Vagina (tissue), 2 donors: ENCODE results near the gene CCDC167.

Experiments
- POLR2A ChIP-seq, 2 donors: fragments of 450-650 bp; IDR thresholded peaks; one replicate each; pipeline ENCODE4 v1.6.1; 2017; ENCODE audit warnings: antibody characterized with exemption in 2 of 2, mild to moderate bottlenecking in 2 of 2, moderate library complexity in 2 of 2
- POLR2AphosphoS5 ChIP-seq, 2 donors: sonication (generic); formaldehyde crosslinking; IDR thresholded peaks; one replicate each; pipeline ENCODE4 v1.9.0; 2017; ENCODE audit warnings: antibody characterized with exemption in 2 of 2, mild to moderate bottlenecking in 2 of 2, low read depth in 1 of 2; ENCODE audit not compliant: insufficient read depth in 1 of 2
- TF ChIP-seq, protein P1 (sequence below), 3 experiments: fragments of 450-650 bp in 2 of 3; fragments of 200-600 bp in 1 of 3; sonication (generic) in 1 of 3; IDR thresholded peaks; one replicate each; pipeline ENCODE4 v1.5.1; 2017 to 2019; ENCODE audit warnings: antibody characterized with exemption in 3 of 3, mild to moderate bottlenecking in 2 of 3, moderate library complexity in 2 of 3

DNA sequence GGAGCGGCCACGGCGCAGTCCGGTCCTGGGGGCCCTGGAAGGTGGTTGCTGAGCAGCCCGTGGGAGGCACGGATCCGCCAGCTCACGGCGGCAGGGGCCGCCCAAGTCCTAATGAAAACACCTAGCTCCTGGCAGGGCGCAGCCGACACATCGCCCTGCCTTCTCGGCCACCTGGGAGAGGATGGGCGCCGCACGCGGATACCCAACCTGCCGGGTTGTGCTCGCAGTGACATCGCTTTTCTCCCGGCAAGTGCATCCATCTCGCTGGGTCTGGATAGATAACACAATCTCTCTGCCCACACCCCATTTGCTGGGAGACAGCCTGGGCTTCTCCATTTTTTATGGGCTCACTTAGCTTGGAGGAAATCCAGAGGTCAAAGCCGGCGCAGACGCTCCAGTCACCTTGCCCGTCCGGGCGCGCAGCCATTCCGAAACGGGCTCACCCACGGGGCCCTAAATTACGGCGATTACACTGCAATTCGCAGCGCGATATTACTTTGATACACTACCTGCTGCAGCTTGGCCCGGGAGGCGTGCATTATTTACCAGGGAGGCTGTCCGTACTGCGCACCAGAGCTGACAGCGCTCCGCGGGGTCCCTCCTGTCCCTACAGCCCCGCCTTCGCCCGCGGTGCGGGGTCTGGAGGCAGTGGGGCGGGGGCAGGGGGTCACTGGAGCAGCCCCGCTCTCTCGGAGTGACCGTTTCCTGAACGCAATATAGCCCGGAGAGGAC lies 36.2 kb upstream of the CCDC167 start:
- TF ChIP-seq POLR2A (IDR thresholded peaks at IDR 0.05) (no peak), POLR2AphosphoS5 (IDR thresholded peaks at IDR 0.05; ENCODE audit: insufficient read depth in 1 of 2, low read depth in 1 of 2) (no peak)
- TF ChIP-seq, protein P1, sequence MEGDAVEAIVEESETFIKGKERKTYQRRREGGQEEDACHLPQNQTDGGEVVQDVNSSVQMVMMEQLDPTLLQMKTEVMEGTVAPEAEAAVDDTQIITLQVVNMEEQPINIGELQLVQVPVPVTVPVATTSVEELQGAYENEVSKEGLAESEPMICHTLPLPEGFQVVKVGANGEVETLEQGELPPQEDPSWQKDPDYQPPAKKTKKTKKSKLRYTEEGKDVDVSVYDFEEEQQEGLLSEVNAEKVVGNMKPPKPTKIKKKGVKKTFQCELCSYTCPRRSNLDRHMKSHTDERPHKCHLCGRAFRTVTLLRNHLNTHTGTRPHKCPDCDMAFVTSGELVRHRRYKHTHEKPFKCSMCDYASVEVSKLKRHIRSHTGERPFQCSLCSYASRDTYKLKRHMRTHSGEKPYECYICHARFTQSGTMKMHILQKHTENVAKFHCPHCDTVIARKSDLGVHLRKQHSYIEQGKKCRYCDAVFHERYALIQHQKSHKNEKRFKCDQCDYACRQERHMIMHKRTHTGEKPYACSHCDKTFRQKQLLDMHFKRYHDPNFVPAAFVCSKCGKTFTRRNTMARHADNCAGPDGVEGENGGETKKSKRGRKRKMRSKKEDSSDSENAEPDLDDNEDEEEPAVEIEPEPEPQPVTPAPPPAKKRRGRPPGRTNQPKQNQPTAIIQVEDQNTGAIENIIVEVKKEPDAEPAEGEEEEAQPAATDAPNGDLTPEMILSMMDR (IDR thresholded peaks at IDR 0.05): no peak
